KOPT-K1 (cell line): ENCODE measurements around the gene TTC39C.
"Not testable (repeated sequence)": the region's sequence is repeated elsewhere in the genome, so short reads cannot be mapped to it uniquely, and the experiment has no call there.

Experiments used
- H3K27ac ChIP-seq: fragments of 200-600 bp; sonication (generic); 2 replicates; pipeline ENCODE4 v1.5.1; 2016; ENCODE audit warnings: antibody characterized with exemption, mild to moderate bottlenecking, low read depth, low read length; ENCODE audit not compliant: poor library complexity, severe bottlenecking
- H3K36me3 ChIP-seq: fragments of 200-600 bp; sonication (generic); 2 replicates; pipeline ENCODE4 v1.5.1; 2017; ENCODE audit warnings: antibody characterized with exemption, mild to moderate bottlenecking, low read length, moderate library complexity; ENCODE audit not compliant: insufficient read depth
- H3K9me3 ChIP-seq: fragments of 200-600 bp; sonication (generic); 2 replicates; pipeline ENCODE4 v1.5.1; 2017; ENCODE audit warnings: antibody characterized with exemption, low read length, mild to moderate bottlenecking; ENCODE audit not compliant: insufficient read depth, poor library complexity, severe bottlenecking

The TTC39C gene

GRCh38 chr18:24071029-24071428 lies 56.5 kb downstream of the TTC39C start:
- Histone ChIP-seq H3K9me3 (no peaks in the 10 kb centered on the region), H3K36me3 (peaks cover 17% of the 10 kb centered on the region), H3K27ac (no peak overlapping the region)

DNA sequence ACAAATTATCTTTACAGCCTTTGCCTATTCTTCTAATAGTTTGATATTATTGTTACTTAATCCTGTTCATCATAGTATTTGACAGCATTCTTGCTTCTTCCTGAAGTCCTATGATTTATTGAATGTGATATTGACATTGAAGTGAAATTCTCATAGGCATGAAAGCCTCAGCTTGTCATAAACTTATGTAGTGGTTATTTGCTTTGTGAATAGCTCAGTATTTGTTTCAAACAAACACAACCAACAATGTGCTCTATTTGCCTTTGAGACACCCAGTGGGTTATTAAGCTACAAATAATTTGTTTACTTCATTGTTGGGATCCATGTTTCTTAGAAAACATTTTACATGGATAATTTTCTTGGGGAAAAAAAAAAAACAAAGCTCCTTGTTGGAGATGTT lies 57.2 kb downstream of the TTC39C start:
- H3K36me3 ChIP-seq: peaks cover 17% of the 10 kb centered on the region
- no peaks in the 10 kb centered on the region for H3K9me3 ChIP-seq
- H3K27ac ChIP-seq: no peak overlapping the region

DNA sequence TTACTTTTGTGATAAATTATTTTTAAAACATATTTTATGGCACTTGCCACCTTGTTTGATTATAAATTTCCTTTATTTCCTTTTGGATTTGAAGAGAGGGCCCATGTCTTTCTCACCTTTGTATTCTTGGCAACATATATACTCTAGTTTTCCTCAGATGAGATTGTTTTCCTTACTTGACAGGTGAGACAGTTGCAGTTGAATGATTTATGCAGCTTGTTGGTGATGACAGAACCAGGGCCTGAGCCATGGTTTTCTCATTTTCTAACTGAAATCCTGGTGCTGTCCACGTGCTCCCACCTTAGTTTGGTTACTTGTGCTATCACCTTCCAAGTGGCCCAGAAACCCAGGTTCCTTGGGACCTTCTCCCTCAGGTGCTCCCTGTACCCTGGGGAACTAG lies 58.2 kb downstream of the TTC39C start:
- H3K27ac ChIP-seq: no peak overlapping the region
- no peaks in the 10 kb centered on the region for H3K9me3 ChIP-seq
- peaks cover 11% of the 10 kb centered on the region; the same call in 1 of the 2 replicates for H3K36me3 ChIP-seq

DNA sequence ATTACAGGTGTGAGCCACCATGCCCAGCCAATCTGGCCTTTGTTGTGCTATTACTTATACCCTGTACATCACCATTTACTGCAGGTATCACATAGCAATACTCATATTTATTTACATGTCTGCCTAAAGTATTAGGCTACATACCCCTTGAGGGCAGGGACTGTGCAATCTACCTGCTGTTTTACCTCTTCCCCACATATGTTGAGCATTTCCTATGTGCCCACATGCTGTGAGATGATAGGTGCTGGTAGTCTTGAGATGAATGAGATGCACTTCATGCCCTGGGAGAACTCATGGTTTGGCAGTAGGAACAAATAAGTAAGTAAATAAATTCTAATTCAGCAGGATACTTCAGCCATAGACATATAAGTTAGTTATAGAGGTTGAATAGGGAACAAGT lies 59.2 kb downstream of the TTC39C start:
- Histone ChIP-seq H3K27ac (no peak overlapping the region), H3K9me3 (no peaks in the 10 kb centered on the region), H3K36me3 (peaks cover 8% of the 10 kb centered on the region; the same call in 1 of the 2 replicates)

DNA sequence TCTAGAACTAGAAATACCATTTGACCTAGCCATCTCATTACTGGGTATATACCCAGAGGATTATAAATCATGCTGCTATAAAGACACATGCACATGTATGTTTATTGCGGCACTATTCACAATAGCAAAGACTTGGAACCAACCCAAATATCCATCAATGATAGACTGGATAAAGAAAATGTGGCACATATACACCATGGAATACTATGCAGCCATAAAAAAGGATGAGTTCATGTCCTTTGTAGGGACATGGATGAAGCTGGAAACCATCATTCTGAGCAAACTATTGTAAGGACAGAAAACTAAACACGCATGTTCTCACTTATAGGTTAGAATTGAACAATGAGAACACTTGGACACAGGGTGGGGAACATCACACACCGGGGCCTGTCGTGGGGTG lies 60.2 kb downstream of the TTC39C start:
- not testable (repeated sequence) for H3K27ac ChIP-seq, H3K36me3 ChIP-seq

GRCh38 chr18:24075767-24076597 lies 61.4 kb downstream of the TTC39C start:
- peaks cover 15% of the 10 kb centered on the region for H3K36me3 ChIP-seq
- H3K27ac ChIP-seq: no peak overlapping the region
- H3K9me3 ChIP-seq: no peaks in the 10 kb centered on the region

More for the DNA sequence above, 60.2 kb downstream of the TTC39C start:
- not testable (repeated sequence) for H3K9me3 ChIP-seq

- H3K9me3 ChIP-seq: no peaks in the 10 kb centered on the region
- peaks cover 15% of the 10 kb centered on the region for H3K36me3 ChIP-seq
- no peak overlapping the region for H3K27ac ChIP-seq
Observed at GRCh38 chr18:24076950-24077349, 62.4 kb downstream of the TTC39C start.

- no peak overlapping the region for H3K27ac ChIP-seq
- H3K36me3 ChIP-seq: peaks cover 21% of the 10 kb centered on the region
- no peaks in the 10 kb centered on the region for H3K9me3 ChIP-seq
Observed at GRCh38 chr18:24078391-24078790, 63.8 kb downstream of the TTC39C start.

DNA sequence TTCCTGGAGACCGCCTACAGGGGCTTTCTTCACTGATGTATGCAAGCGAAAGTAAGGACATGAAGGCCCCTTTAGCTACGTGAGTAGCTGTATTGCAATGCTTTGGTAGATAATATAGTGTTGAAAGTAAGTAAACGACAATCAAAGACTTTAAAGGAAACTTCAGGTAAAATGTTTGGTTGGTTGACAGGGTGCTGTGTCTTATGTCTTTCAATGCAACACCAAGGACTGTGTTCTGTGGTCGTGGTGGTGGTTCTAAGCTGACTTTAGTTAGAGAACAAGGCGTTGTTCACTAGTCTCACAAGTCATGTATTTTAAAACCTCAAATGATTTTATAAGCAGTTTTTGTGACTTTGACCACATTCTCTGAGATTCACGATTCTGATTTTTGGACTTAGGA lies 66.3 kb downstream of the TTC39C start:
- no peak overlapping the region for H3K27ac ChIP-seq
- H3K36me3 ChIP-seq: peaks cover 21% of the 10 kb centered on the region; the same call in 1 of the 2 replicates
- no peaks in the 10 kb centered on the region for H3K9me3 ChIP-seq

- Histone ChIP-seq H3K36me3 (peaks cover 28% of the 10 kb centered on the region; the same call in 1 of the 2 replicates), H3K9me3 (no peaks in the 10 kb centered on the region), H3K27ac (no peak overlapping the region)
Observed at GRCh38 chr18:24083550-24083949, 69.0 kb downstream of the TTC39C start.

DNA sequence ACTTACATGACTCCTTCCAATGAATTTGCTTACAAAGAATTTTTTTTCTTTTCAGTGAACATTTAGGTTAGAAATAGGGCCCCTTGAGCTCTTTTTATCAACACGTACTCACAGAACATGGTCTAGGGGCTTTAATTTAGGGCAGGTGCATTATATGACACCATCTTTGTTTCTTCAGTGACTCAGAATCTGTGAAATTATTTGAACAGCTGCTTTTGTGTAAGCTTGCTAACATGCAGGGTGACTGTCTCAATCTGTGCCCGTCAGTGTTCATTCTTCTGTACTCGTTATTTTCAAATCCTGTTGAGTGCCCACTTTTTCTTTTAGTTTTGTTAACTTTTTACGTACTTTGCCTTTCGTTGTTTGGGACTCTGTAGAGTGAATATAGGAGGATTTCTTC lies 71.5 kb downstream of the TTC39C start:
- no peak overlapping the region for H3K27ac ChIP-seq
- peaks cover 21% of the 10 kb centered on the region; the same call in 1 of the 2 replicates for H3K36me3 ChIP-seq
- H3K9me3 ChIP-seq: no peaks in the 10 kb centered on the region

GRCh38 chr18:24089076-24089475 lies 74.5 kb downstream of the TTC39C start:
- peaks cover 9% of the 10 kb centered on the region; the same call in 1 of the 2 replicates for H3K36me3 ChIP-seq

DNA sequence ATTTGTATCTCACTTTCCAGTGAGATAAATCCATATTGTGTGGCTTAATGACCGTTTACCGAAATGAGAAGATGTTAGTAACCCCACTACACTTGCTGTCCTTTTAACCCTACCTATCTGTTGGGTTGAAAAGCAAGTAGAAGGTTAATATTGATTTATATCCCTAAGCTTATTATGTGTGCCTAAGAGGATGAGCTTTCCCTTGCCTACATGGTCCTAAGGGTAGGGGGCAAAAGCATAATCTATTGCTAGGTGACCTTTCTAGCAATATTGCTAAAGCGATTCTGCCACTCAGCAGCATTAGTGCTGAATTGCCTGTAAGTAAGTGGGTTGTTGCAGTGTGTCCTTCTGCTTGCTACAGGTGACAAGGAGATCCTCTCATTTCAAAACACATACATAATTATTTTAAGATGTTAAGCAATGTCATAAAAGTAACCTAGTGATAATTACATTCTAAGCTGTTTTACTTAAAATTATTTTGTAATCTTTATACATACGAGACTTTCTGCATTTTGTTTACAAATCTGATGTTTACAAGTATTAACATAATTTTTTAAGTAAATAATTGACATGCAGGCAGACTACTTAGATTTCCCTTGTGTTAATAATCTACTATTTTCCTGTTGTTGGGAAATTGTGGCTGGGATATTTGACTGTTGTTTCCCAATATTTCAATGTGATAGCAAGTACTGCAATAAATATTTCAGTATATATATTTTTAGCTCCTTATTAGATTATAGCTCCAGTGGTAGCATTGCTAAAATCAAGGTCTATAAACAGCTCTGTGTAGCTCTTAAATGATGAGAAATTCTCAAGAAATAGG lies 75.2 kb downstream of the TTC39C start:
- Histone ChIP-seq H3K9me3 (no peaks in the 10 kb centered on the region), H3K27ac (no peak overlapping the region), H3K36me3 (peaks cover 9% of the 10 kb centered on the region; the same call in 1 of the 2 replicates)

More at GRCh38 chr18:24089076-24089475, 74.5 kb downstream of the TTC39C start:
- H3K27ac ChIP-seq: no peak overlapping the region
- H3K9me3 ChIP-seq: no peaks in the 10 kb centered on the region

- Histone ChIP-seq H3K9me3 (no peaks in the 10 kb centered on the region), H3K27ac (no peak overlapping the region), H3K36me3 (peaks cover 16% of the 10 kb centered on the region; the same call in 1 of the 2 replicates)
Observed at GRCh38 chr18:24090876-24091275, 76.3 kb downstream of the TTC39C start.

DNA sequence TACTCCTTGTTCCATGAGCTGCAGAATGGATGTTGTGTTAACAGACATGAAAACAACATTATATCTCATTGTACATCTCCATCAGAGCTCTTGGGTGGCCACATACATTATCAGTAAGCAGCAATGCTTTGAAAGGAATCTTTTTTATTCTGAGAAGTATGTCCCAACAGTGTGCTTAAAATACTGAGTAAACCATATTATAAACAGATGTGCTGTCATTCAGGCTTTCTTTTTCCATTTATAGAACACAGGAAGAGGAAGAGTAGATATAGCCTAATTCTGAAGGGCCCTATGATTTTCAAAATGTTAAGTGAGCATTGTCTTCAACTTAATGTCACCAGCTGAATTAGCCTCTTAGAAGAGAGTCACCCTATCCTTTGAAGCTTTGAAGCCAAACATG lies 80.0 kb downstream of the TTC39C start:
- Histone ChIP-seq H3K9me3 (peaks cover 12% of the 10 kb centered on the region), H3K36me3 (peaks cover 20% of the 10 kb centered on the region), H3K27ac (no peak overlapping the region)
